Keratinocyte (primary cell): ENCODE data around the gene PYGO1. TPM values are rescaled to one million over a fixed set of nuclear protein-coding genes. Genes with fewer than 3 reads are reported as not detected.

Source experiments
- DNase-seq: peaks from one replicate; pipeline ENCODE4 v3.0.0-alpha.2; 2011; ENCODE audit warnings: low read depth, missing footprints, low spot score
- FAIRE-seq: peaks from 2 replicates; lab custom pipeline; 2011; peaks lifted over from hg19 to GRCh38; lab: Jason Lieb, UNC
- H2AFZ ChIP-seq: 2 replicates; pipeline ENCODE4 v1.6.0; 2012; ENCODE audit warnings: low read length, control low read depth, inconsistent platforms; ENCODE audit not compliant: control insufficient read depth
- H3K27ac ChIP-seq: 2 replicates; pipeline ENCODE4 v1.5.1; 2011; ENCODE audit warnings: low read length; ENCODE audit not compliant: control insufficient read depth, insufficient read depth
- H3K27me3 ChIP-seq: 3 replicates; pipeline ENCODE4 v1.6.0; 2011; ENCODE audit warnings: low read length; ENCODE audit not compliant: control insufficient read depth, insufficient read depth; ENCODE audit errors: extremely low read depth
- H3K36me3 ChIP-seq, 2 experiments: 2 replicates in 1 of 2; 3 replicates in 1 of 2; pipeline ENCODE4 v1.5.1; 2011; ENCODE audit warnings: low read length in 2 of 2, mild to moderate bottlenecking in 1 of 2; ENCODE audit not compliant: control insufficient read depth in 2 of 2, insufficient read depth in 2 of 2; ENCODE audit errors: extremely low read depth in 1 of 2
- H3K4me1 ChIP-seq: 3 replicates; pipeline ENCODE4 v1.5.1; 2011; ENCODE audit warnings: low read length; ENCODE audit not compliant: control insufficient read depth, insufficient read depth; ENCODE audit errors: extremely low read depth
- H3K4me2 ChIP-seq: 3 replicates; pipeline ENCODE4 v1.6.0; 2011; ENCODE audit warnings: low read depth, low read length; ENCODE audit not compliant: control insufficient read depth, insufficient read depth; ENCODE audit errors: extremely low read depth
- H3K4me3 ChIP-seq, 3 experiments: fragments of 200-600 bp in 1 of 3; sonication (generic) in 1 of 3; 2 replicates in 2 of 3; 3 replicates in 1 of 3; pipeline ENCODE4 v1.5.1; 2011 to 2016; ENCODE audit warnings: low read length in 3 of 3, mild to moderate bottlenecking in 3 of 3, control low read depth in 2 of 3, inconsistent platforms in 1 of 3, low read depth in 1 of 3, mixed read lengths in 1 of 3, mixed run types in 1 of 3, moderate library complexity in 1 of 3; ENCODE audit not compliant: control insufficient read depth in 2 of 3, insufficient read depth in 2 of 3; ENCODE audit errors: extremely low read depth in 1 of 3
- H3K79me2 ChIP-seq: 2 replicates; pipeline ENCODE4 v1.6.0; 2012; ENCODE audit warnings: low read length; ENCODE audit not compliant: control insufficient read depth, insufficient read depth
- H3K9ac ChIP-seq: 3 replicates; pipeline ENCODE4 v1.6.0; 2011; ENCODE audit warnings: low read length; ENCODE audit not compliant: control insufficient read depth, insufficient read depth; ENCODE audit errors: extremely low read depth
- H3K9me1 ChIP-seq: 3 replicates; pipeline ENCODE4 v1.6.0; 2011; ENCODE audit warnings: low read length; ENCODE audit not compliant: control insufficient read depth, insufficient read depth; ENCODE audit errors: extremely low read depth
- H3K9me3 ChIP-seq: 2 replicates; pipeline ENCODE4 v1.5.1; 2012; ENCODE audit warnings: low read depth, low read length; ENCODE audit not compliant: control insufficient read depth
- H4K20me1 ChIP-seq: 3 replicates; pipeline ENCODE4 v1.6.0; 2011; ENCODE audit warnings: low read length; ENCODE audit not compliant: control insufficient read depth, insufficient read depth; ENCODE audit errors: extremely low read depth
- EZH2 ChIP-seq: IDR thresholded peaks from one replicate; pipeline ENCODE4 v1.6.1; 2012; ENCODE audit warnings: inconsistent platforms, mild to moderate bottlenecking, low read length, moderate library complexity
- dilution Hi-C: fragments of 300-500 bp; cut with MboI; formaldehyde crosslinking; loops from one replicate; pipeline ENCODE4 v1.7.0; 2020; ENCODE audit warnings: low sequenced_read_pairs; ENCODE audit not compliant: extremely low pct_ligation_motif_present
- polyA plus RNA-seq, 5 experiments: library from polyadenylated mRNA; depleted of rRNA in 3 of 5; stranded (reverse) in 3 of 5; stranded (forward) in 1 of 5; unstranded in 1 of 5; fragments of >200 nt; gene quantifications; 1 replicate in 1 of 5; 2 replicates in 3 of 5; 3 replicates in 1 of 5; pipeline versions ENCODE4 v1.2.1 to v1.2.3, GENCODE V29; 2011 to 2012; ENCODE audit warnings: missing spikeins in 2 of 5, low read depth in 1 of 5, low replicate concordance in 1 of 5
- TF ChIP-seq, protein P1 (sequence below), 3 experiments: IDR thresholded peaks in 1 of 3; conservative IDR thresholded peaks in 1 of 3; optimal IDR thresholded peaks in 1 of 3; 2 replicates in 2 of 3; 3 replicates in 1 of 3; pipeline versions ENCODE3 to v1.5.1; 2011; ENCODE audit warnings: low read length in 3 of 3, mild to moderate bottlenecking in 3 of 3, moderate library complexity in 2 of 3, control low read depth in 1 of 3, inconsistent platforms in 1 of 3; ENCODE audit not compliant: insufficient read depth in 2 of 3; ENCODE audit errors: extremely low read depth in 1 of 3

PYGO1 gene
- polyA plus RNA-seq, 1 donor (not counting 4 experiments of a cell fraction or from before 2014, with no cell fraction given): 2.2 TPM

DNA sequence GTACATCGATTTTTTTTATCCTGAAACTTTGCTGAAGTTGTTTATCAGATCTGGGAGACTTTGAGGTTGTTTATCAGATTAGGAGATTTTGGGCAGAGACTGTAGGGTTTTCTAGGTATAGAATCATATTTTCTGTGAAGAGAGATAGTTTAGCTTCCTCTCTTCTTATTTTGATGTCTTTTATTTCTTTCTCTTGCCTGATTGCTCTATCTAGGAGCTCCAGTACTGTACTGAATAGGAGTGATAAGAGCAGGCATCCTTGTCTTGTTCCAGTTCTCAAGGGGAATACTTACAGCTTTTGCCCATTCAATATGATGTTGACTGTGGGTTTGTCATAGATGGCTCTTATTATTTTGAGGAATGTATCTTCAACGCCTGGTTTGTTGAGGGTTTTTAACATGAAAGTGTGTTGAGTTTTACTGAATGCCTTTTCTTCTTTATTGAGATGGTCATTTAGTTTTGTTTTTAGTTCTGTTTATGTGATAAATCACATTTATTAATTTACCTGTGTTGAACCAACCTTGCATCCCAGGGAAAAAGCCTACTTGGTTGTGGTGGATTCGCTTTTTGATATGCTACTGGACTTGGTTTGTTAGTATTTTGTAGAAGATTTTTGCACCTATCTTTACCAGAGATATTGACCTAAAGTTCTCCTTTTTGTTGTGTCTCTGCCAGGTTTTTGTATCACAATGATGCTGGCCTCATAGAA, 65.2 kb downstream of the PYGO1 start:
- no peak overlapping the region for H2AFZ ChIP-seq
- no peaks in the 10 kb centered on the region for H3K9me3 ChIP-seq
- TF ChIP-seq, protein P1, sequence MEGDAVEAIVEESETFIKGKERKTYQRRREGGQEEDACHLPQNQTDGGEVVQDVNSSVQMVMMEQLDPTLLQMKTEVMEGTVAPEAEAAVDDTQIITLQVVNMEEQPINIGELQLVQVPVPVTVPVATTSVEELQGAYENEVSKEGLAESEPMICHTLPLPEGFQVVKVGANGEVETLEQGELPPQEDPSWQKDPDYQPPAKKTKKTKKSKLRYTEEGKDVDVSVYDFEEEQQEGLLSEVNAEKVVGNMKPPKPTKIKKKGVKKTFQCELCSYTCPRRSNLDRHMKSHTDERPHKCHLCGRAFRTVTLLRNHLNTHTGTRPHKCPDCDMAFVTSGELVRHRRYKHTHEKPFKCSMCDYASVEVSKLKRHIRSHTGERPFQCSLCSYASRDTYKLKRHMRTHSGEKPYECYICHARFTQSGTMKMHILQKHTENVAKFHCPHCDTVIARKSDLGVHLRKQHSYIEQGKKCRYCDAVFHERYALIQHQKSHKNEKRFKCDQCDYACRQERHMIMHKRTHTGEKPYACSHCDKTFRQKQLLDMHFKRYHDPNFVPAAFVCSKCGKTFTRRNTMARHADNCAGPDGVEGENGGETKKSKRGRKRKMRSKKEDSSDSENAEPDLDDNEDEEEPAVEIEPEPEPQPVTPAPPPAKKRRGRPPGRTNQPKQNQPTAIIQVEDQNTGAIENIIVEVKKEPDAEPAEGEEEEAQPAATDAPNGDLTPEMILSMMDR (optimal IDR thresholded peaks at IDR 0.05 in 1 of 3, IDR thresholded peaks at IDR 0.05 in 1 of 3, conservative IDR thresholded peaks at IDR 0.05 in 1 of 3; ENCODE audit: extremely low read depth in 1 of 3, insufficient read depth in 2 of 3, low read length in 3 of 3): no peak
- no peak for TF ChIP-seq EZH2
- H3K27ac ChIP-seq: no peak overlapping the region
- H3K9me1 ChIP-seq: no peaks in the 10 kb centered on the region
- dilution Hi-C loops: no loop called here
- no peak overlapping the region for H3K9ac ChIP-seq
- H3K4me1 ChIP-seq: no peaks in the 10 kb centered on the region
- FAIRE-seq (no peak), DNase-seq (no peak)
- H3K27me3 ChIP-seq: peaks cover 2% of the 10 kb centered on the region
- H3K79me2 ChIP-seq: no peaks in the 10 kb centered on the region
- H3K4me2 ChIP-seq: no peak overlapping the region
- H3K4me3 ChIP-seq: no peak overlapping the region
- no peaks in the 10 kb centered on the region for H3K36me3 ChIP-seq
- no peaks in the 10 kb centered on the region for H4K20me1 ChIP-seq

DNA sequence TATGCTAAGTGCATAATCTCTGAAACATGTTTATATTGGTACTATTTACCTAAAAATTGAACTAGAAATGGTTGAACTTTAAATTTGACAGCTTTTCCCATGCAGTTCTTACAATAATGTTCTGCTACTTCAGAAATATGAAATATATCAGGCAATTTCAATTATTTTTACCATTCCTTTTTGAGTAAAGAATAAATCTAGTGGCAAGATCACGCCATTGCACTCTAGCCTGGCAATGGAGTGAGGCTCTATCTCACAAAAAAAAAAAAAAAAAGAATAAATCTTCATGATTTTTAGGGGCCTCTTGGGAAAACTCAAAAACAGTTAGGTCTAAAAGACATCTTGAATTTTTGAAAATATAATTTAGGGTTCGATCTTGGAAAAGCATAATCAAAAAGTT, 69.5 kb downstream of the PYGO1 start:
- Histone ChIP-seq H3K9me3 (no peaks in the 10 kb centered on the region), H2AFZ (no peak overlapping the region), H3K9ac (no peak overlapping the region), H3K79me2 (no peaks in the 10 kb centered on the region), H3K27me3 (peaks cover 2% of the 10 kb centered on the region), H3K36me3 (no peaks in the 10 kb centered on the region), H3K4me3 (no peak overlapping the region), H3K9me1 (no peaks in the 10 kb centered on the region), H4K20me1 (no peaks in the 10 kb centered on the region), H3K4me1 (no peaks in the 10 kb centered on the region), H3K27ac (no peak overlapping the region), H3K4me2 (no peak overlapping the region)
- FAIRE-seq (no peak), DNase-seq (no peak)
- dilution Hi-C loops: no loop called here
- TF ChIP-seq, protein P1 (optimal IDR thresholded peaks at IDR 0.05 in 1 of 3, IDR thresholded peaks at IDR 0.05 in 1 of 3, conservative IDR thresholded peaks at IDR 0.05 in 1 of 3; ENCODE audit: extremely low read depth in 1 of 3, insufficient read depth in 2 of 3, low read length in 3 of 3): peak in 1 of 3 experiments; percentile 17
- TF ChIP-seq EZH2: no peak
